Posterior cingulate gyrus (tissue), 11 donors: Measurements from ENCODE around the gene ZNRF4.
A peak's percentile ranks its signal among the peaks of the same experiment; 100 is the strongest.

Experiments used
- DNase-seq, 10 donors: peaks; one replicate each; pipeline versions ENCODE4 v3.0.0 to v3.0.0-alpha.2; 2020 to 2021; ENCODE audit warnings: mixed read lengths in 3 of 10
- intact Hi-C: fragments of 100-400 bp; cut with DNase I; formaldehyde crosslinking; loops from one replicate; pipeline ENCODE4 v1.15.1; 2023

Gene ZNRF4

GRCh38 chr19:5439452-5439851 is 15.8 kb upstream of the ZNRF4 start:
- intact Hi-C loops = no loop called here
- DNase-seq = peak in 1 of 10 donors; percentile 11

DNA sequence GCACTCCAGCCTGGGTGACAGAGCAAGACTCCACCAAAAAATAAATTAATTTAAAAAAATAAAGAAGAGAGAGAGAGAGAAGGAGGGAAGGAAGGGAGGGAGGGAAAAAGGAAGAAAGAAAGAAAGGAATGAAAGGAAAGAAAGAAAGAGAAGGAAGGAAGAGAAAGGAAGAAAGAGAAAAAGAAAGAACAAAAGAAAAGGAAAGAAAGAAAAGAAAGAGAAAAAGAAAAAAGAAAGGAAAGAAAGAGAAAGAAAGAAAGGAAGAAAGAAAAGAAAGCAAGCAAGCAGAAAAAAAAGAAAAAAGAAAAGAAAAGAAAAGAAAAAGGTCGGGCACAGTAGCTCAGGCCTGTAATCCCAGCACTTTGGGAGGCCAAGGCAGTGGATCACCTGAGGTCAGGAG is 14.9 kb upstream of the ZNRF4 start:
- intact Hi-C loops = no loop called here
- no peak for DNase-seq

- intact Hi-C loops = no loop called here
- no peak for DNase-seq
Measured at GRCh38 chr19:5443723-5444122, 11.5 kb upstream of the ZNRF4 start.

DNA sequence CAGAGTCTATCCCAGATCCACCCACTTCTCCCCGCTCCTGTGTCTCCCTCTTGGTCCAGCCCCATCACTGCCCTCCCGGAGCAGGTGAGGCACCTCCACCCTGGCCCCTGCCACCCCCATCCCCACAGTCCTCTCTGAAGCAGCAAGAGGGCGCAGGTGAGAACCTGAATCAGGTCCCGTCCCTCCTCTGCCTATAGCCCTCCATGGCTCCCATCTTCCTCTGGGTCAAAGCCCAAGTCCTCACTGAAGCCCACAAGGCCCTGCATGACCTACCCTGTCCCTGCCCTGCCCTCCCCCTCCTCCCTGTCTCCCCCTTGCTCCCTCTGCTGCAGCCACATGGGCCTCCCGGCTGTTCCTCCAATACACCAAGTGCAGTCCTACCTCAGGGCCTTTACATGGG is 10.8 kb upstream of the ZNRF4 start:
- DNase-seq = no peak
- intact Hi-C loops = no loop called here

DNA sequence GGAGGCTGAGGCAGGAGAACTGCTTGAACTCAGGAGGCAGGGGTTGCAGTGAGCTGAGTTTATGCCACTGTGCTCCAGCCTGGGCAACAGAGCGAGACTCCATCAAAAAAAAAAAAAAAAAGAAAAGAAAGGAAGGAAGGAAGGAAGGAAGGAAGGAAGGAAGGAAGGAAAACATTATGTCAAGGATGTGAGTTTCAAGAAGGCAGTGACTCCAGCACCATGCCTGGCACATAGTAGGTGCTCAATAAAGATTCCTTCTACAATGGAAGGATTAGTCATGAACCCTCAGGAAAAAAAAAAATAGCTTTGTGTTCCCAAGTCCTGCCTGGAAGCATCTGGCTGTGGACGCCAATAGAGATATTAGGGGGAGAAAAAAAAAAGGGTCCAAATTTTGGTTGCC is 10.1 kb upstream of the ZNRF4 start:
- DNase-seq = no peak
- intact Hi-C loops = no loop called here

DNA sequence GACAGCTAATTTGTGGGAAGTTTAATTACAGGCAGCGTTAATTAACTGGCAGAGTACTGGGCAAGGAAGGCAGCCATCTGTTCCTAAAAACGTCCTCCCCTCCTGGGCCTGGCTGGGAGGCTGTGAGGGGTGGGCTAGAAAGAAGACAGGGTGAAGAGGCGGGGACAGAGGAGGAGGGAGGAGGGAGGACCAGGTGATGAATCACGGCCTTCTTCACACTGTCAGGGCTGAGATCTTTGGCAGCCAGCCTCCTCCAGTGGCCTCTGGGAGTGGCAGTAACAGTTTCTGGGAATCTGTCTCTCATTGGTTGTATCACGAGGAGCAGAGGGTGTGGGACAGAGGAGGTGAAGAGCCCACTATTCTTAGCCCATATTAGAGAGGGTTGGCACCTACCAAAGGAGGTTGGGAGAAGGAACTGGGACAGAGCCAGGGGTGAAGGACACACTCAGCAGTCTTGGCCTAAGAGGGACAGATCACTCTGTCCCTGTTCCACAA is 9.6 kb upstream of the ZNRF4 start:
- DNase-seq = peak in 1 of 10 donors; percentile 35
- intact Hi-C loops = no loop called here

- DNase-seq = peak in 3 of 10 donors; percentile 23 to 80 (median 76)
- intact Hi-C loops = no loop called here
Measured at GRCh38 chr19:5447700-5448311, 7.4 kb upstream of the ZNRF4 start.

- no peak for DNase-seq
- intact Hi-C loops = no loop called here
Measured at GRCh38 chr19:5448374-5448773, 6.8 kb upstream of the ZNRF4 start.

- DNase-seq = no peak
- intact Hi-C loops = no loop called here
Measured at GRCh38 chr19:5450482-5451126, 4.6 kb upstream of the ZNRF4 start.

GRCh38 chr19:5451494-5451893 is 3.7 kb upstream of the ZNRF4 start:
- intact Hi-C loops = no loop called here
- peak in 9 of 10 donors; percentile 42 to 93 (median 64) for DNase-seq

DNA sequence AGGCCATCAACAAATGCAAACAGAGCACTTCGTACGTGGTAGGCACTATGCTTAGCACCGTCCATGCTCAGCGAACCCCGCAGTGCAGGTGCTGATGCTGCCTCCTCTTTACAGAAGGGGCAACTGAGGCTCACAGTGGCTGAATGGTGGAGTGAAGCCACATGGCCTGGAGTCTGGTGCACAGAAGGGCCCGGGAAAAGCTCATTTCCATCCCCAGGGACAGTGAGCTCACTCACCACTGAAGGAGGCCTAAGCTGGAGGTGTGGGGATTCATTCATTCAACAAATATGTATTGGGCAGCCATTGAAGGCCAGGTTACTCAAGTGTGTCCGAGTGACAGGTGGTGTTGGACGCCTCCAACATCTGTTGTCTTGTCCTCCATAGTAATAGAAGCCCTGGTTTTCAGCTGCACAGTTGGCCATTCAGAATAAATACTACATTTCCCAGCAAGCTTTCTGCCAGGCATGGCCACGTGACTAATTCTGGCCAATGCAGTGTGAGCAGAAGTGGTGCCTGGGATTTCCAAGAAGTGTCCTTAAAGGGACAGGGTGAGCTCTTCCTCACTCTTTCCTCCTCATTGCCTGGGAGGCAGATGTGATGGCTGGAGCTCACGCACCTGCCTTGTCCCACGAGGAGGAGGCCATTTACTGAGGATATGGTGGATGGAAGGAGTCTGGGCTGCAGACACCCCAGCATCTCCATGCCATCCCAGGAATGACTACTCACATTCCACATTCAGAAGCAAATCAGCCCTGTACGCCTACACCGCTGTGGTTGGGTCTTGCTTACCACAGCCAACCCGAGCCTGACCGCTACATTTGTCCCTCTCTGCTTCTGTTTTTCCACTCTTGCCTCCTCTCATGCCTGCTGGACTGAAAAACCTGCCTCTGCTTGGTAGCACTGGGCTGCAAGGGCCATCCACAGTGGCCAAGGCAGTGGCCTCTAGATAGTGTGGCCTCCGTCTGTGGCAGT is 2.3 kb upstream of the ZNRF4 start:
- DNase-seq = peak in 2 of 10 donors; percentile 33 to 89
- intact Hi-C loops = no loop called here

GRCh38 chr19:5454743-5455142 is 474 bp upstream of the ZNRF4 start:
- no peak for DNase-seq
- intact Hi-C loops = no loop called here

- DNase-seq = no peak
- intact Hi-C loops = no loop called here
Measured at GRCh38 chr19:5456130-5456840, 1.1 kb downstream of the ZNRF4 start.

- intact Hi-C loops = no loop called here
- no peak for DNase-seq
Measured at GRCh38 chr19:5456841-5457200, 1.6 kb downstream of the ZNRF4 start.

DNA sequence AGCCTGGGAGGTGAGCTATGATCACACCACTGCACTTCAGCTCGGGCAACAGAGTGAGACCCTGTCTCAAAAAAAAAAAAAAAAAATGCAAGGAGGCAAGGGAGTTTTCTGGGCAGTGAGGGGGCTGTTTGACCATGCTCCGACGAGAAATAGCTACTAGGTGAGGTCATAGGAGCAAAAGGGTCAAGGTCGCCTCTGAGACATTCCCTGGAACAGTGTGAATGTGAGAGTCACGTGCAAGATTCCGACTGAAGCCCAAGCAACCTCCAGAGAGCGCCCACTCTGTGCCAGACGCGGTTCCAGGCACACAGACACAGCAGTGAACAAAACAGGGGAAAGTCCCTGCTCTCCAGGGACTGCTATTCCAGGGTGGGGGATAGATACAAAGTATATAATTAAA is 2.5 kb downstream of the ZNRF4 start:
- intact Hi-C loops = no loop called here
- DNase-seq = no peak

DNA sequence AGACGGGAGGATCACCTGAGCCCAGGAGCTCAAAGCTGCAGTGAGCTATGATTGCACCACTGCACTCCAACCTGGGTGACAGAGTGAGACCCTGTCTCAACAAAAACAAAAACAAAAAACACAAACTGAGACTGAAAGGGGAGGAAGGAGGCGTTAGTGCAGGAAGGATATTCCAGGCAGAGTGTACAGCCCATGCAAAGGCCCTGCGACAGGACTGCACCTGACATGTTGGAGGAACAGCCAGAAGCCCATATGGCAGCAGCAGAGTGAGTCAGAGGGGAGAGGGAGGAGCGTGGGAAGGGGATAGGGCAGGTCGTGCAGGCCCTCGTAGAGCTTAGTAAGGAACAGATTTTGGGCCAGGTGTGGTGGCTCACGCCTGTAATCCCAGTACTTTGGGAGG is 3.2 kb downstream of the ZNRF4 start:
- intact Hi-C loops = no loop called here
- no peak for DNase-seq

DNA sequence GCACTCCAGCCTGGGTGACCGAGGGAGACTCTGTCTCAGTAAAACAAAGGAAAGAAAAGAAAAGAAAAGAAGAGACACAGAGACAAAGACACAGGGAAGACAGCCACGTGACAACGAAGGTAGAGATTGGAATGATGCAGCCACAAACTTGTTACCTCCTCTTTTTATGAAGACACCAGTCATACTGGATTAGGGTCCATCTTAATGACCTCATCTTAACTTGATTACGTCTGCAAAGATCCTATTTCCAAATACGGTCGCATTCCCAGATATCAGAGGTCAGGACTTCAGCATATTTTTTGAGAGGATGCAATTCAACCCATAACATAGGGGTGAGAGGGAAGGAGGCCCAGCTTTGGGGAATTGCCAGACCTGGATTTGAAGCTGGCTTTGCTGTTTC is 4.1 kb downstream of the ZNRF4 start:
- peak in 1 of 10 donors; percentile 0 for DNase-seq
- intact Hi-C loops = no loop called here

- intact Hi-C loops = no loop called here
- peak in 1 of 10 donors; percentile 44 for DNase-seq
Measured at GRCh38 chr19:5460748-5461147, 5.5 kb downstream of the ZNRF4 start.

- intact Hi-C loops = no loop called here
- no peak for DNase-seq
Measured at GRCh38 chr19:5463959-5464358, 8.7 kb downstream of the ZNRF4 start.

DNA sequence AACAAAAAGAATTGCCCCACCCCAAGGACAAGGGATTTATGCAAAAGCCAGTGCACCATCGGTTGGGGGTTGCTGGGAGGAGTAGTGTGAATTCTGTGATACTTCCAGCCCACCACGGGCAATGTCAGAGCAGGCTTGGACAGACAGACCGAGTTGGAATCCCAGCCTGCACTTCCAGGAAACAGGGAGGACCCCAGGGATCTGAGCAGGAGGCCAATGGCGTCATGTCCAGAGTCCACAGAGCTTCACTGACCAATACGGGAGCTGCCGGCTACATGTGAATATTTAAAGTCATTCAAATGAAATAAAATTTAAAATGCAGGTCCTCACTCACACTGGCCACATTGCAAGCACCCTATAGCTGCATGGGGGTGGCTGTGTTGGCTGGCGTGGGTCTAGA is 10.9 kb downstream of the ZNRF4 start:
- intact Hi-C loops = no loop called here
- no peak for DNase-seq
